Mammary epithelial cell (primary cell): ENCODE data around the gene AP1S3.

Experiments used
- CTCF ChIP-seq, 2 donors: IDR thresholded peaks in 1 of 2; conservative IDR thresholded peaks in 1 of 2; 2 replicates each; pipeline ENCODE4 v1.5.1; 2011 to 2012; ENCODE audit warnings: inconsistent platforms in 2 of 2, low read length in 2 of 2, mild to moderate bottlenecking in 2 of 2, control low read depth in 1 of 2, low read depth in 1 of 2; ENCODE audit not compliant: insufficient read depth in 1 of 2; ENCODE audit errors: extremely low read depth in 1 of 2
- EZH2 ChIP-seq: IDR thresholded peaks from 2 replicates; pipeline ENCODE4 v1.6.1; 2012; ENCODE audit warnings: low read length, inconsistent platforms, borderline replicate concordance

DNA sequence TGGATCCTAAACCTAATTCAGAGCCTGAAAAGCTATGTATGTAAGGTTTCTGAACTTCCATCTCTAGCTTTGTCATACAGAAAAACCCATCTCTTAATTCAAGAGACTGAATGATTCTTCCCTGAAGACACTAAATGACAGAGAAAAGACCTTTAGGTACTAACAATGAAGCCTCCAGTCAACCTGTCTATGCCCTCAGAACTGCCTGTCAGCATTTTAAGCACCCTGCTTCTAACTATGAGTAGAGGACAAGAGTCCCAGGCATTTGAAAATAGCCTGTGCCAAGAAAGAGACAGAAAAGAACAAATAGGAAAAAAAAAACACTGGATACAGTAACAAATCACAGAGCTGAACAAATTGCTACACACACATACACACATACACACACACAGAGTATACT, 48.6 kb downstream of the AP1S3 start:
- TF ChIP-seq CTCF (conservative IDR thresholded peaks at IDR 0.05 in 1 of 2, IDR thresholded peaks at IDR 0.05 in 1 of 2; ENCODE audit: extremely low read depth in 1 of 2, insufficient read depth in 1 of 2, low read depth in 1 of 2, low read length in 2 of 2) (no peak), EZH2 (no peak)
